ENCODE results near the gene GLOD4.
A peak's percentile ranks its signal among the peaks of the same experiment; 100 is the strongest.
"Not testable (repeated sequence)": the region's sequence is repeated elsewhere in the genome, so short reads cannot be mapped to it uniquely, and the experiment has no call there.

GLOD4 gene

GRCh38 chr17:752002-752619 is 30.0 kb downstream of the GLOD4 start, which contains the start of gene GEMIN4:
TSS of gene GEMIN4 (minus strand) at chr17:752264. CDS start at chr17:752142, 122 bp downstream.
- DNase-seq (ENCODE audit: insufficient read length, low spot score) (peak; percentile 94), FAIRE-seq (no peak)
- TF ChIP-seq, protein P1, sequence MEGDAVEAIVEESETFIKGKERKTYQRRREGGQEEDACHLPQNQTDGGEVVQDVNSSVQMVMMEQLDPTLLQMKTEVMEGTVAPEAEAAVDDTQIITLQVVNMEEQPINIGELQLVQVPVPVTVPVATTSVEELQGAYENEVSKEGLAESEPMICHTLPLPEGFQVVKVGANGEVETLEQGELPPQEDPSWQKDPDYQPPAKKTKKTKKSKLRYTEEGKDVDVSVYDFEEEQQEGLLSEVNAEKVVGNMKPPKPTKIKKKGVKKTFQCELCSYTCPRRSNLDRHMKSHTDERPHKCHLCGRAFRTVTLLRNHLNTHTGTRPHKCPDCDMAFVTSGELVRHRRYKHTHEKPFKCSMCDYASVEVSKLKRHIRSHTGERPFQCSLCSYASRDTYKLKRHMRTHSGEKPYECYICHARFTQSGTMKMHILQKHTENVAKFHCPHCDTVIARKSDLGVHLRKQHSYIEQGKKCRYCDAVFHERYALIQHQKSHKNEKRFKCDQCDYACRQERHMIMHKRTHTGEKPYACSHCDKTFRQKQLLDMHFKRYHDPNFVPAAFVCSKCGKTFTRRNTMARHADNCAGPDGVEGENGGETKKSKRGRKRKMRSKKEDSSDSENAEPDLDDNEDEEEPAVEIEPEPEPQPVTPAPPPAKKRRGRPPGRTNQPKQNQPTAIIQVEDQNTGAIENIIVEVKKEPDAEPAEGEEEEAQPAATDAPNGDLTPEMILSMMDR (IDR thresholded peaks at IDR 0.05; ENCODE audit: insufficient read depth, missing control alignments): peak; percentile 56

DNA sequence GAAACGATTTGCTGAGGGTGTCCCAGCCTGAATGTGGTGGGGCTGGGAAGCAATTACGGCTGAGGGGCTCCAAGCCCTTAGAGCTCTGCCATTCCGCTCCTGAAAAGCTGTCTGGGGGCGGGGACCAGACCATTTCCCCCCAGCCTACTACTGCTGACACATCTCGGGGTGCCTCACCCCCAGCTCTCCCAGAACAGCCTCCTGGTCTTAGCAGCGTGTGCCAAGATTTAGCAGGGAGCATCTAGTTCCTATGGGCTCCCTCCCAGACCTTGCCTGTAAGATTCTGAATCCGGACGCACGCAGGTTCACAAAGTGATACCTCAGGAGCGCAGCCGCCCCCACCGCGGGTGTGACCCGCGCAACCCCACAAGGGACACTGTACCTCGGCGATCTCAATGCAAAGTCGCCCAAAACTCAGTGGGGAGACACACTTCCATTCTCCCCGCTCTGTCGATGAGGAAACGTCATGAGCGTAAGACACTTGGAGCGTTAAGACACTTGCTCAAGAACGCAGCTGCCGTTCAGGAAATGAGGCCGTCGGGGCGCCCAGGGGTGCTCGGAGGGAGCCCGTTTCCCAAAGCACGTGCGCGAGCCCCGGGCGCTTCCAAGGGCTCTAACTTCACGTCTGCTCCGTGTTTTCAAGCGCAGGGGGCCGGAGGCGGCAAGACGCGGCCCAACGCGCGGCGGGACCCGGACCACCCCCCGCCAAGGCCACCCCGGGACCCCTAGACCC is 30.6 kb downstream of the GLOD4 start:
- TF ChIP-seq, protein P1 (IDR thresholded peaks at IDR 0.05; ENCODE audit: insufficient read depth, missing control alignments): no peak
- DNase-seq (ENCODE audit: insufficient read length, low spot score) (no peak), FAIRE-seq (no peak)

DNA sequence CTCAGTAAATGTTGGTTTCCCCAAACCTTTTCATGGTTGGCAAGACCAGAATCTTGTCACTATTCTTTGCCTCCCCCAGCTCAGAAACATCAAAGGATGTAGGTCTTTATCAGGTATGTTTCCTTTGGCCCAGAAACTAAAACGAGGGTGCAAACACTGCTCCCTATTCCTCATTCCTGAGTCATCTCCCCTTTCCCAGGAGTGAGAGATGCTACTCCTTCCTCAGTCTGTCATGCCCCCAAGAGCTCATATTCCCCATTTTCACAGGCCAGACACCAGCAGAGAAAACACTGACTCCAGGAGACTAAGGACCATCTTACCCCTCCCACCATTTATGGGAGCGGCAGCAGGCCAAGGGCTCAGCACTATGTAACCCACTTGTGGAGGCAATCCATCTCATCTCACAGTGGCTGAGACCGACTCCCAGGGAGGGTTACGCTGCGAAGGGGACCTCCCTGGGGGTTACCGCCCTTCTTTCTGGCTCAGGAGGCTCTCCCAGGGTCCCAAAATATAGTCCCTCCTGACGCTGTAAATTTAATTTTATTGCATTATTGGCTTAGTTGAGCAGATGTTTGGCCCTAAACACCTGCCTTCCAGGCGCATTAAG is 31.5 kb downstream of the GLOD4 start:
- DNase-seq (ENCODE audit: insufficient read length, low spot score) (no peak), FAIRE-seq (no peak)
- TF ChIP-seq, protein P1 (IDR thresholded peaks at IDR 0.05; ENCODE audit: insufficient read depth, missing control alignments): no peak

DNA sequence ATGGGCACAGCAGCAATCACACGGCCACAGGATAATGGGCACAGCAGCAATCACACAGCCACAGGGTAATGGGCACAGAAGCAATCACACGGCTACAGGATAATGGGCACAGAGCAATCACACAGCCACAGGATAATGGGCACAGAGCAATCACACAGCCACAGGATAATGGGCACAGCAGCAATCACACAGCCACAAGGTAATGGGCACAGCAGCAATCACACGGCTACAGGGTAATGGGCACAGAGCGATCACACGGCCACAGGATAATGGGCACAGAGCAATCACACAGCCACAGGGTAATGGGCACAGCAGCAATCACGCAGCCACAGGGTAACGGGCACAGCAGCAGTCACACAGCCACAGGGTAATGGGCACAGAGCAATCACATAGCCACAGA is 32.7 kb downstream of the GLOD4 start:
- DNase-seq (ENCODE audit: insufficient read length, low spot score); FAIRE-seq: not testable (repeated sequence)

- not testable (repeated sequence) for FAIRE-seq; DNase-seq (ENCODE audit: insufficient read length, low spot score)
These were observed 33.5 kb downstream of the GLOD4 start for GRCh38 chr17:748604-749003.

GRCh38 chr17:746783-747629 is 35.1 kb downstream of the GLOD4 start:
- FAIRE-seq: no peak
- TF ChIP-seq, protein P1 (IDR thresholded peaks at IDR 0.05; ENCODE audit: insufficient read depth, missing control alignments): no peak
- DNase-seq (ENCODE audit: insufficient read length, low spot score): no peak

- FAIRE-seq (no peak), DNase-seq (ENCODE audit: insufficient read length, low spot score) (no peak)
- TF ChIP-seq, protein P1 (IDR thresholded peaks at IDR 0.05; ENCODE audit: insufficient read depth, missing control alignments): no peak
These were observed 35.9 kb downstream of the GLOD4 start for GRCh38 chr17:746181-746580.
